Cardiac muscle cell (in vitro differentiated cells and primary cell): ENCODE results near the gene TIAM2. TPM values are rescaled to one million over a fixed set of nuclear protein-coding genes. Genes with fewer than 3 reads are reported as not detected.

Experiments
- DNase-seq, 2 donors: peaks; one replicate each; pipeline versions ENCODE4 v3.0.0 to v3.0.0-alpha.2; 2010 to 2017; ENCODE audit warnings: low read depth in 1 of 2, low spot score in 1 of 2
- H3K27ac ChIP-seq: fragments of 200-600 bp; sonication (generic); 2 replicates; pipeline ENCODE4 v1.5.1; 2016
- H3K27me3 ChIP-seq: fragments of 200-600 bp; sonication (generic); 2 replicates; pipeline ENCODE4 v1.6.0; 2016; ENCODE audit warnings: control low read depth
- H3K36me3 ChIP-seq: fragments of 200-600 bp; sonication (generic); 2 replicates; pipeline ENCODE4 v1.5.1; 2016; ENCODE audit warnings: control low read depth
- H3K4me1 ChIP-seq: fragments of 200-600 bp; sonication (generic); 2 replicates; pipeline ENCODE4 v1.8.1; 2017; ENCODE audit warnings: low read depth, mild to moderate bottlenecking, mixed run types
- H3K4me3 ChIP-seq: fragments of 200-600 bp; sonication (generic); 2 replicates; pipeline ENCODE4 v1.5.1; 2016; ENCODE audit warnings: mild to moderate bottlenecking
- H3K9me3 ChIP-seq: fragments of 200-600 bp; sonication (generic); 2 replicates; pipeline ENCODE4 v1.5.1; 2017; ENCODE audit warnings: low read depth, mild to moderate bottlenecking, control low read depth
- CTCF ChIP-seq: IDR thresholded peaks from 2 replicates; pipeline ENCODE4 v1.5.1; 2012; ENCODE audit warnings: low read depth, mild to moderate bottlenecking, low read length
- polyA plus RNA-seq: library from polyadenylated mRNA; unstranded; fragments of >200 nt; fragmentation: Nextera tagmentation; extraction: Ambion mirVana; gene quantifications from 2 replicates; pipeline ENCODE4 v1.2.1, GENCODE V29; 2016
- total RNA-seq: library from RNA; depleted of rRNA; stranded (reverse); fragments of >200 nt; gene quantifications from 2 replicates; pipeline ENCODE4 v1.2.3, GENCODE V29; 2016

TIAM2 gene
- total and polyA plus RNA-seq, 2 experiments from 2014 or later: 3.9 to 12.4 TPM

GRCh38 chr6:155250701-155251381 lies 255.7 kb downstream of the TIAM2 start:
- no peak overlapping the region for H3K27ac ChIP-seq
- no peak for TF ChIP-seq CTCF
- peaks cover 6% of the 10 kb centered on the region for H3K27me3 ChIP-seq

GRCh38 chr6:155252581-155252980 lies 257.5 kb downstream of the TIAM2 start:
- no peaks in the 10 kb centered on the region for H3K9me3 ChIP-seq
- TF ChIP-seq CTCF: no peak
- peaks cover 6% of the 10 kb centered on the region for H3K4me1 ChIP-seq
- H3K36me3 ChIP-seq: peaks cover 12% of the 10 kb centered on the region
- H3K27ac ChIP-seq: no peak overlapping the region
- no peak for DNase-seq
- no peak overlapping the region for H3K4me3 ChIP-seq
- peaks cover 12% of the 10 kb centered on the region for H3K27me3 ChIP-seq

More at GRCh38 chr6:155250701-155251381, 255.7 kb downstream of the TIAM2 start:
- Histone ChIP-seq H3K9me3 (no peaks in the 10 kb centered on the region), H3K36me3 (peaks cover 3% of the 10 kb centered on the region), H3K4me1 (peaks cover 6% of the 10 kb centered on the region), H3K4me3 (no peak overlapping the region)
- DNase-seq: no peak

- Histone ChIP-seq H3K4me3 (no peak overlapping the region), H3K4me1 (peaks cover 13% of the 10 kb centered on the region), H3K27me3 (peaks cover 12% of the 10 kb centered on the region), H3K27ac (no peak overlapping the region), H3K9me3 (no peaks in the 10 kb centered on the region), H3K36me3 (peaks cover 15% of the 10 kb centered on the region)
- TF ChIP-seq CTCF: no peak
- no peak for DNase-seq
These were observed 258.2 kb downstream of the TIAM2 start for GRCh38 chr6:155253337-155253736.

- Histone ChIP-seq H3K27me3 (peaks cover 15% of the 10 kb centered on the region), H3K4me3 (no peak overlapping the region), H3K27ac (no peak overlapping the region), H3K36me3 (peaks cover 15% of the 10 kb centered on the region), H3K9me3 (no peaks in the 10 kb centered on the region), H3K4me1 (peaks cover 13% of the 10 kb centered on the region)
- DNase-seq: no peak
- no peak for TF ChIP-seq CTCF
These were observed 259.0 kb downstream of the TIAM2 start for GRCh38 chr6:155254139-155254538.

- Histone ChIP-seq H3K4me3 (no peak overlapping the region), H3K4me1 (peaks cover 13% of the 10 kb centered on the region), H3K27me3 (peaks cover 34% of the 10 kb centered on the region), H3K9me3 (no peaks in the 10 kb centered on the region), H3K36me3 (peaks cover 21% of the 10 kb centered on the region), H3K27ac (no peak overlapping the region)
- TF ChIP-seq CTCF: no peak
- DNase-seq: no peak
These were observed 261.1 kb downstream of the TIAM2 start for GRCh38 chr6:155256122-155256795.
